DMS53 treated with DMSO at 0.1 percent for 48 hours (cell line): ENCODE measurements around the gene ARHGAP45.
A peak's percentile ranks its signal among the peaks of the same experiment; 100 is the strongest.

Source experiments
- DNase-seq: peaks from one replicate; lab custom pipeline; 2025; ENCODE audit not compliant: unreplicated experiment; lab: John Stamatoyannopoulos, UW

ARHGAP45 gene

GRCh38 chr19:1085676-1086442 lies 18.9 kb downstream of the ARHGAP45 start:
- no peak for DNase-seq

- no peak for DNase-seq
Observed at GRCh38 chr19:1086613-1087012, 19.6 kb downstream of the ARHGAP45 start.

GRCh38 chr19:1087813-1088415 lies 20.9 kb downstream of the ARHGAP45 start:
- DNase-seq: no peak

- DNase-seq: no peak
Observed at GRCh38 chr19:1088416-1089010, 21.5 kb downstream of the ARHGAP45 start.

GRCh38 chr19:1089126-1089771 lies 22.3 kb downstream of the ARHGAP45 start:
- DNase-seq: no peak

GRCh38 chr19:1089891-1090290 lies 22.9 kb downstream of the ARHGAP45 start:
- DNase-seq: no peak

- DNase-seq: no peak
Observed at GRCh38 chr19:1090731-1091543, 24.0 kb downstream of the ARHGAP45 start.

- DNase-seq: no peak
Observed at GRCh38 chr19:1091544-1092175, 24.7 kb downstream of the ARHGAP45 start.

- DNase-seq: no peak
Observed at GRCh38 chr19:1093330-1093729, 26.4 kb downstream of the ARHGAP45 start.

- no peak for DNase-seq
Observed at GRCh38 chr19:1093811-1094553, 27.0 kb downstream of the ARHGAP45 start.

GRCh38 chr19:1094655-1094977 lies 27.6 kb downstream of the ARHGAP45 start:
- no peak for DNase-seq

GRCh38 chr19:1094978-1095701 lies 28.2 kb downstream of the ARHGAP45 start, which contains the start of gene POLR2E:
Gene POLR2E, minus strand, starts transcription at chr19:1095375. Its CDS starts 60 bp downstream, at chr19:1095315.
- peak; percentile 74 for DNase-seq

GRCh38 chr19:1097810-1098176 lies 30.8 kb downstream of the ARHGAP45 start:
- DNase-seq: peak; percentile 31

- DNase-seq: peak; percentile 30
Observed at GRCh38 chr19:1098177-1099051, 31.4 kb downstream of the ARHGAP45 start.

- DNase-seq: no peak
Observed at GRCh38 chr19:1101337-1101698, 34.4 kb downstream of the ARHGAP45 start.

- peak; percentile 63 for DNase-seq
Observed at GRCh38 chr19:1102407-1103131, 35.6 kb downstream of the ARHGAP45 start.

GRCh38 chr19:1103132-1103707 lies 36.3 kb downstream of the ARHGAP45 start:
- no peak for DNase-seq
